ENCODE data around the gene CMTM6.

Gene CMTM6

GRCh38 chr3:32492684-32493436 lies 9.8 kb downstream of the CMTM6 start:
- TF ChIP-seq TEAD4 (IDR thresholded peaks at IDR 0.05) (no peak), USF1 (IDR thresholded peaks at IDR 0.05) (no peak), NFIC (IDR thresholded peaks at IDR 0.05) (no peak), RAD21 (IDR thresholded peaks at IDR 0.05; ENCODE audit: low read depth) (no peak), FOXM1 (IDR thresholded peaks at IDR 0.05; ENCODE audit: borderline replicate concordance, low read depth) (no peak), REST (IDR thresholded peaks at IDR 0.05; ENCODE audit: low read depth) (no peak), TAF1 (IDR thresholded peaks at IDR 0.05; ENCODE audit: low read depth) (no peak), EGR1 (IDR thresholded peaks at IDR 0.05) (no peak), CEBPB (IDR thresholded peaks at IDR 0.05) (no peak), TCF12 (IDR thresholded peaks at IDR 0.05; ENCODE audit: low read depth) (no peak), ZBTB7A (IDR thresholded peaks at IDR 0.05; ENCODE audit: low read depth) (no peak), EP300 (IDR thresholded peaks at IDR 0.05; ENCODE audit: borderline replicate concordance) (no peak), MAX (IDR thresholded peaks at IDR 0.05) (no peak)

- TF ChIP-seq MAX (IDR thresholded peaks at IDR 0.05) = no peak
- TF ChIP-seq USF1 (IDR thresholded peaks at IDR 0.05) = no peak
- TF ChIP-seq REST (IDR thresholded peaks at IDR 0.05; ENCODE audit: low read depth) = no peak
- TF ChIP-seq EGR1 (IDR thresholded peaks at IDR 0.05) = no peak
- TF ChIP-seq TCF12 (IDR thresholded peaks at IDR 0.05; ENCODE audit: low read depth) = no peak
These were observed 14.1 kb downstream of the CMTM6 start for GRCh38 chr3:32488474-32489008.

- TF ChIP-seq USF1 (IDR thresholded peaks at IDR 0.05) = no peak
- TF ChIP-seq CEBPB (IDR thresholded peaks at IDR 0.05) = no peak
- TF ChIP-seq TCF12 (IDR thresholded peaks at IDR 0.05; ENCODE audit: low read depth) = no peak
- no peak for TF ChIP-seq EGR1 (IDR thresholded peaks at IDR 0.05)
- no peak for TF ChIP-seq MAX (IDR thresholded peaks at IDR 0.05)
- no peak for TF ChIP-seq YY1 (IDR thresholded peaks at IDR 0.05; ENCODE audit: low read depth)
- TF ChIP-seq RAD21 (IDR thresholded peaks at IDR 0.05; ENCODE audit: low read depth) = no peak
- no peak for TF ChIP-seq TAF1 (IDR thresholded peaks at IDR 0.05; ENCODE audit: low read depth)
- TF ChIP-seq ZBTB7A (IDR thresholded peaks at IDR 0.05; ENCODE audit: low read depth) = no peak
- TF ChIP-seq EP300 (IDR thresholded peaks at IDR 0.05; ENCODE audit: borderline replicate concordance) = no peak
- TF ChIP-seq FOXM1 (IDR thresholded peaks at IDR 0.05; ENCODE audit: borderline replicate concordance, low read depth) = no peak
- TF ChIP-seq NFIC (IDR thresholded peaks at IDR 0.05) = no peak
- TF ChIP-seq CREB1 (IDR thresholded peaks at IDR 0.05; ENCODE audit: low read depth) = no peak
- no peak for TF ChIP-seq TEAD4 (IDR thresholded peaks at IDR 0.05)
- no peak for TF ChIP-seq REST (IDR thresholded peaks at IDR 0.05; ENCODE audit: low read depth)
These were observed 14.7 kb downstream of the CMTM6 start for GRCh38 chr3:32487781-32488473.
